SU-DHL-6 (cell line): ENCODE measurements around the gene GRIK4.
"Not testable (repeated sequence)": the region's sequence is repeated elsewhere in the genome, so short reads cannot be mapped to it uniquely, and the experiment has no call there.

Experiments used
- H2AFZ ChIP-seq: fragments of 200-600 bp; sonication (generic); 2 replicates; pipeline ENCODE4 v1.6.1; 2014; ENCODE audit warnings: low read depth, mild to moderate bottlenecking, moderate library complexity, mixed read lengths, antibody characterized with exemption, low read length; ENCODE audit not compliant: severe bottlenecking
- H3F3A ChIP-seq: fragments of 200-600 bp; shearing (Covaris generic); 2 replicates; pipeline ENCODE4 v1.6.0; 2016; ENCODE audit warnings: antibody characterized with exemption, mild to moderate bottlenecking; ENCODE audit not compliant: insufficient read depth
- H3K27ac ChIP-seq: fragments of 200-600 bp; sonication (generic); 2 replicates; pipeline ENCODE4 v1.5.1; 2016; ENCODE audit warnings: low read depth, mild to moderate bottlenecking, low read length, moderate library complexity, mixed read lengths
- H3K27me3 ChIP-seq: fragments of 200-600 bp; sonication (generic), shearing (Covaris generic); 2 replicates; pipeline ENCODE4 v1.6.0; 2014; ENCODE audit warnings: mild to moderate bottlenecking, low read length
- H3K36me3 ChIP-seq: fragments of 200-600 bp; sonication (generic); 2 replicates; pipeline ENCODE4 v1.6.1; 2014; ENCODE audit warnings: mild to moderate bottlenecking, low read length, mixed read lengths
- H3K4me2 ChIP-seq: fragments of 300-600, 200-600 bp; shearing (Covaris generic), sonication (generic); 2 replicates; pipeline ENCODE4 v1.6.0; 2014; ENCODE audit warnings: low read length, low read depth, mild to moderate bottlenecking; ENCODE audit not compliant: poor library complexity, severe bottlenecking
- H3K4me3 ChIP-seq: fragments of 200-600 bp; sonication (generic); 2 replicates; pipeline ENCODE4 v1.5.1; 2014; ENCODE audit warnings: antibody characterized with exemption, low read length, mild to moderate bottlenecking, mixed read lengths; ENCODE audit not compliant: insufficient read depth, poor library complexity, severe bottlenecking
- H3K79me2 ChIP-seq: fragments of 200-600 bp; sonication (generic); 2 replicates; pipeline ENCODE4 v1.6.1; 2014; ENCODE audit warnings: mild to moderate bottlenecking, low read length, moderate library complexity; ENCODE audit not compliant: insufficient read depth
- H3K9ac ChIP-seq: fragments of 200-600 bp; sonication (generic); 2 replicates; pipeline ENCODE4 v1.7.0; 2014; ENCODE audit warnings: mild to moderate bottlenecking, low read length
- H3K9me2 ChIP-seq: fragments of 200-600 bp; sonication (generic); replicated peaks from 2 replicates; pipeline ENCODE4 v1.6.1; 2014; ENCODE audit warnings: low read length; ENCODE audit not compliant: insufficient read depth
- H3K9me3 ChIP-seq: fragments of 200-600 bp; sonication (generic); 2 replicates; pipeline ENCODE4 v1.6.1; 2014; ENCODE audit warnings: low read length, mixed read lengths; ENCODE audit not compliant: insufficient read depth
- H4K20me1 ChIP-seq: fragments of 200-600 bp; sonication (generic); 2 replicates; pipeline ENCODE4 v1.6.1; 2014; ENCODE audit warnings: low read depth, mild to moderate bottlenecking, antibody characterized with exemption, low read length, moderate library complexity, mixed read lengths
- CTCF ChIP-seq: fragments of 200-600 bp; sonication (generic); IDR thresholded peaks from one replicate; pipeline ENCODE4 v1.5.1; 2017; ENCODE audit warnings: antibody characterized with exemption, mild to moderate bottlenecking, low read length, moderate library complexity; ENCODE audit not compliant: insufficient read depth, poor library complexity, severe bottlenecking
- EZH2phosphoT487 ChIP-seq: fragments of 200-600 bp; sonication (generic), shearing (Covaris generic); conservative IDR thresholded peaks from 2 replicates; pipeline ENCODE4 v1.6.1; 2018; ENCODE audit warnings: mild to moderate bottlenecking, antibody characterized with exemption, low read length, moderate library complexity, mixed read lengths

Gene GRIK4

DNA sequence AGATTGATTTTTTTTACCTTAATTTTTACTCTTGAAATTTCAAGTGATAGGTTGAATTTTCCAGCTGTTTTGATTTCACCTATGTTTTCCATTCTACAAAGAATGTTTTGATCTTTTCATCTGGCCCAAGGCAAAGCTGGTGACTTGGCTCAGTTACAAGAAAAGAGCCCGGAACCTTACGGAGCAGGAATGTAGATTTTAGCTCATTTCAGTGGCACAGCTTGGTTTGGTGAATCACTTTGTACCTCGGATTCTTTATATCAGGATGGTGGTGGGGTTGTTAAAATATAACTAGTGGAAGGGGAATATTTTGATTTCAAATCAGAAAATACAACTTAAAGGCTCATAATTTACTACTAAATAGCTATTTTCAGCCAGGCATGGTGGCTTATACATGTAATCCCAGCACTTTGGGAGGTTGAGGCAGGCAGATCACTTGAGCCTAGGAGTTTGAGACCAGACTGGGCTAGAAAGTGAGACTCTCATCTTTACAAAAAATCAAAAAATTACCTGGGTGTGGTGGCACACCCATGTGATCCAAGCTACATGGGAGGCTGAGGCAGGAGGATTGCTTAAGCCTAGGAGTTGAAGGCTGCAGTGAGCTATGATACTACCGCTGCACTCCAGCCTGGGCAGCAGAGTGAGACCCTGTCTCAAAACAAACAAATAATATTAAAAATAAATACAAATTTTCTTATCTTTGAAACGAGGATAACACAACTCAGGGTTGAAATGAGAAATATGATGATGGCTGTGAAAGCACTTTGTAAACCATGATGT lies 9.4 kb upstream of the GRIK4 start:
- H3K27me3 ChIP-seq: no peaks in the 10 kb centered on the region
- no peaks in the 10 kb centered on the region for H3K9me2 ChIP-seq
- TF ChIP-seq EZH2phosphoT487 (no peak), CTCF (no peak)
- H3K4me2 ChIP-seq: no peak overlapping the region
- H3F3A ChIP-seq: no peaks in the 10 kb centered on the region
- H3K79me2 ChIP-seq: no peaks in the 10 kb centered on the region
- H3K36me3 ChIP-seq: no peaks in the 10 kb centered on the region
- H3K4me3 ChIP-seq: no peak overlapping the region
- no peaks in the 10 kb centered on the region for H3K9me3 ChIP-seq
- H4K20me1 ChIP-seq: no peaks in the 10 kb centered on the region
- H3K9ac ChIP-seq: no peak overlapping the region
- no peak overlapping the region for H2AFZ ChIP-seq
- no peak overlapping the region for H3K27ac ChIP-seq

GRCh38 chr11:120503529-120503928 lies 8.0 kb upstream of the GRIK4 start:
- H2AFZ ChIP-seq, H3F3A ChIP-seq, H3K36me3 ChIP-seq, H3K9me3 ChIP-seq, H3K4me2 ChIP-seq, H3K79me2 ChIP-seq, H3K27me3 ChIP-seq, H3K27ac ChIP-seq, H4K20me1 ChIP-seq, H3K9ac ChIP-seq, H3K9me2 ChIP-seq, H3K4me3 ChIP-seq: not testable (repeated sequence)

GRCh38 chr11:120505801-120506425 lies 5.6 kb upstream of the GRIK4 start:
- Histone ChIP-seq H3K27me3 (no peaks in the 10 kb centered on the region), H4K20me1 (no peaks in the 10 kb centered on the region), H3K36me3 (no peaks in the 10 kb centered on the region), H2AFZ (no peak overlapping the region), H3K4me2 (no peak overlapping the region), H3K9me3 (no peaks in the 10 kb centered on the region), H3F3A (no peaks in the 10 kb centered on the region), H3K79me2 (no peaks in the 10 kb centered on the region), H3K4me3 (no peak overlapping the region), H3K9me2 (no peaks in the 10 kb centered on the region), H3K27ac (no peak overlapping the region), H3K9ac (no peak overlapping the region)
- TF ChIP-seq CTCF (no peak), EZH2phosphoT487 (no peak)
